ENCODE data around the gene NAB1.

Gene NAB1

GRCh38 chr2:190626641-190627210, 22.2 kb upstream of the NAB1 start:
- Histone ChIP-seq H3K9me3 (no peaks in the 10 kb centered on the region), H3K27me3 (no peaks in the 10 kb centered on the region), H3K4me1 (peaks cover 0 to 34% (median 6%) of the 10 kb centered on the region in 4 donors), H3K27ac (peak overlapping the region in 1 of 2 donors; percentile 89), H3K4me3 (no peak overlapping the region), H3K36me3 (no peaks in the 10 kb centered on the region)
- intact Hi-C loops (cut with DNase I; ENCODE audit: low total_unique reads) = no loop called here
- DNase-seq = no peak
- no peak for TF ChIP-seq CTCF (IDR thresholded peaks at IDR 0.05)

GRCh38 chr2:190627448-190628412, 21.2 kb upstream of the NAB1 start:
- intact Hi-C loops (cut with DNase I; ENCODE audit: low total_unique reads) = no loop called here

GRCh38 chr2:190628591-190629319, 20.1 kb upstream of the NAB1 start:
- no peak for TF ChIP-seq CTCF (IDR thresholded peaks at IDR 0.05)
- H3K27me3 ChIP-seq = no peaks in the 10 kb centered on the region
- H3K27ac ChIP-seq = peak overlapping the region; percentile 75 to 89
- no peak for DNase-seq
- H3K4me1 ChIP-seq = peaks cover 0 to 34% (median 6%) of the 10 kb centered on the region in 4 donors
- no peaks in the 10 kb centered on the region for H3K9me3 ChIP-seq
- peak overlapping the region; percentile 55 to 57 for H3K4me3 ChIP-seq
- intact Hi-C loops (cut with DNase I; ENCODE audit: low total_unique reads) = no loop called here
- H3K36me3 ChIP-seq = no peaks in the 10 kb centered on the region

More at GRCh38 chr2:190627448-190628412, 21.2 kb upstream of the NAB1 start:
- peak overlapping the region; percentile 55 to 57 for H3K4me3 ChIP-seq
- H3K9me3 ChIP-seq = no peaks in the 10 kb centered on the region
- H3K4me1 ChIP-seq = peaks cover 0 to 34% (median 6%) of the 10 kb centered on the region in 4 donors
- peak in 1 of 2 donors; percentile 74 for DNase-seq
- peak overlapping the region; percentile 75 to 89 for H3K27ac ChIP-seq
- TF ChIP-seq CTCF (IDR thresholded peaks at IDR 0.05) = no peak
- no peaks in the 10 kb centered on the region for H3K36me3 ChIP-seq
- no peaks in the 10 kb centered on the region for H3K27me3 ChIP-seq

GRCh38 chr2:190634381-190634780, 14.5 kb upstream of the NAB1 start:
- no peak for DNase-seq
- Histone ChIP-seq H3K27ac (no peak overlapping the region), H3K36me3 (no peaks in the 10 kb centered on the region), H3K27me3 (no peaks in the 10 kb centered on the region), H3K4me3 (no peak overlapping the region), H3K4me1 (peaks cover 0 to 36% (median 27%) of the 10 kb centered on the region in 4 donors), H3K9me3 (no peaks in the 10 kb centered on the region)
- no peak for TF ChIP-seq CTCF (IDR thresholded peaks at IDR 0.05)
- intact Hi-C loops (cut with DNase I; ENCODE audit: low total_unique reads) = no loop called here

GRCh38 chr2:190635781-190636180, 13.1 kb upstream of the NAB1 start:
- no peak overlapping the region for H3K4me3 ChIP-seq
- no peak for DNase-seq
- peaks cover 0 to 46% (median 28%) of the 10 kb centered on the region in 4 donors for H3K4me1 ChIP-seq
- H3K27ac ChIP-seq = peak overlapping the region; percentile 42 to 67
- no peaks in the 10 kb centered on the region for H3K27me3 ChIP-seq
- H3K9me3 ChIP-seq = no peaks in the 10 kb centered on the region
- H3K36me3 ChIP-seq = no peaks in the 10 kb centered on the region
- intact Hi-C loops (cut with DNase I; ENCODE audit: low total_unique reads) = no loop called here
- no peak for TF ChIP-seq CTCF (IDR thresholded peaks at IDR 0.05)
